A673 (cell line): ENCODE measurements around the gene NEK3.

Source experiments
- CTCF ChIP-seq: fragments of 300-800, 200-600 bp; sonication (generic); conservative IDR thresholded peaks from 2 replicates; pipeline ENCODE4 v1.5.1; 2017; ENCODE audit warnings: low read depth, mild to moderate bottlenecking, antibody characterized with exemption, low read length, moderate library complexity, mixed read lengths
- EZH2 ChIP-seq: fragments of 200-600 bp; sonication (generic); IDR thresholded peaks from 2 replicates; pipeline ENCODE4 v1.6.1; 2017; ENCODE audit warnings: borderline replicate concordance, low read depth, mild to moderate bottlenecking, mixed read lengths, antibody characterized with exemption, low read length; ENCODE audit not compliant: poor library complexity, severe bottlenecking

- TF ChIP-seq CTCF (no peak), EZH2 (no peak)
Measured at GRCh38 chr13:52165411-52165810, 6.0 kb upstream of the NEK3 start.
